Left lung (tissue), 10 donors: ENCODE measurements around the gene SEPTIN10. TPM values are rescaled to one million over a fixed set of nuclear protein-coding genes. Genes with fewer than 3 reads are reported as not detected.
"Not testable (repeated sequence)": the region's sequence is repeated elsewhere in the genome, so short reads cannot be mapped to it uniquely, and the experiment has no call there.

Source experiments
- ATAC-seq: fragments of 200-7000 bp; cut with Tn5 transposase; one replicate; pipeline ENCODE4 v1.9.1; 2020; ENCODE audit warnings: moderate library complexity
- DNase-seq, 4 donors: peaks; one replicate each; pipeline ENCODE4 v3.0.0-alpha.2; 2013 to 2020
- H3K27ac ChIP-seq, 2 donors: fragments of 200-600 bp; sonication (generic) in 1 of 2; one replicate each; pipeline versions ENCODE4 v1.5.0 to v1.8.0; 2020 to 2021
- H3K27me3 ChIP-seq, 2 donors: fragments of 200-600 bp; sonication (generic) in 1 of 2; one replicate each; pipeline versions ENCODE4 v1.5.0 to v1.8.0; 2020 to 2021
- H3K36me3 ChIP-seq, 2 donors: fragments of 200-600 bp; sonication (generic) in 1 of 2; one replicate each; pipeline versions ENCODE4 v1.5.0 to v1.8.0; 2020 to 2021
- H3K4me1 ChIP-seq, 2 donors: fragments of 200-600 bp; one replicate each; pipeline ENCODE4 v1.8.0; 2021
- H3K4me3 ChIP-seq, 2 donors: fragments of 200-600 bp; sonication (generic) in 1 of 2; one replicate each; pipeline versions ENCODE4 v1.5.0 to v1.8.0; 2020 to 2021; ENCODE audit warnings: mild to moderate bottlenecking in 1 of 2
- H3K9me3 ChIP-seq, 2 donors: fragments of 200-600 bp; sonication (generic) in 1 of 2; one replicate each; pipeline versions ENCODE4 v1.5.0 to v1.8.0; 2020 to 2021
- CTCF ChIP-seq, 2 donors: fragments of 200-600 bp; sonication (generic) in 1 of 2; IDR thresholded peaks; one replicate each; pipeline versions ENCODE4 v1.5.0 to v1.8.0; 2021; ENCODE audit warnings: antibody characterized with exemption in 2 of 2
- intact Hi-C, 2 donors: fragments of 100-400 bp; cut with DNase I; formaldehyde crosslinking; loops; one replicate each; pipeline versions ENCODE4 v1.11.2 to v1.14.2; 2022
- polyA plus RNA-seq, 6 donors: library from polyadenylated mRNA; unstranded; fragments of 120-200 nt; gene quantifications; one replicate each; pipeline ENCODE4 v1.2.1, GENCODE V29; 2013; ENCODE audit not compliant: insufficient read length in 6 of 6
- total RNA-seq, 2 donors: library from RNA; stranded (reverse); fragmentation: NEBNext Ultra II Directional; extraction: Animal tissue kit (Norgen Biotek cat#: 25700); gene quantifications; one replicate each; pipeline ENCODE4 v1.2.1, GENCODE V29; 2021
- donor health status: DM: no; HTN: yes; CAD: no.
- donor health status: DM: no; HTN: no; CAD: no.

The SEPTIN10 gene
- total and polyA plus RNA-seq, 8 donors, result 66.6 to 152 (median 130) TPM

DNA sequence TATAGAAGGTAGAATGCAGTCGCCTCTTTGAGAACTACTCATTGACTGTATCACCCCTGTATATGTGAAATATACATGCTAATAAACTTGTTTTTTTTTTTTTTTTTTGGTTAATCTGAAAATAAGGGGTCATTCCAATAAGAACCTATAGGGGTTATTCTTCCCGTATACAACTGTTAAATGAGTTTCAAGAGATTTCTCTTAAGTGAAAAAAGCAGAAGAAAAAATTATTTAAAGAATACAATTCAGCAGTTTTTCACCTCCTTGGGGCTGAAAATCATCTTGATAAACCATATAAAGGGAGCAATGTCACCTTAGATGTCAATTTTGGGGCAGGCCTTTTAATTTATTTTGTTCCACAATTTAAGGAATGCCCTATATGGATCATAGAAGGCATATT is 66.5 kb downstream of the SEPTIN10 start:
- no peak overlapping the region for H3K27ac ChIP-seq
- peaks cover 0 to 3% of the 10 kb centered on the region in 2 donors for H3K36me3 ChIP-seq
- DNase-seq (no peak), ATAC-seq (no peak)
- no peaks in the 10 kb centered on the region for H3K9me3 ChIP-seq
- no peaks in the 10 kb centered on the region for H3K4me1 ChIP-seq
- intact Hi-C loops, result no loop called here
- no peak for TF ChIP-seq CTCF (IDR thresholded peaks at IDR 0.05)
- no peak overlapping the region for H3K4me3 ChIP-seq
- no peaks in the 10 kb centered on the region for H3K27me3 ChIP-seq

GRCh38 chr2:109545828-109546713 is 67.7 kb downstream of the SEPTIN10 start:
- Histone ChIP-seq H3K36me3 (no peaks in the 10 kb centered on the region), H3K9me3 (no peaks in the 10 kb centered on the region), H3K27me3 (no peaks in the 10 kb centered on the region), H3K4me1 (no peaks in the 10 kb centered on the region), H3K4me3 (no peak overlapping the region), H3K27ac (no peak overlapping the region)
- ATAC-seq, result peak; percentile 98
- DNase-seq, result peak in 2 of 4 donors; percentile 63 to 78
- intact Hi-C loops, result no loop called here
- TF ChIP-seq CTCF (IDR thresholded peaks at IDR 0.05), result peak; percentile 73 to 81

DNA sequence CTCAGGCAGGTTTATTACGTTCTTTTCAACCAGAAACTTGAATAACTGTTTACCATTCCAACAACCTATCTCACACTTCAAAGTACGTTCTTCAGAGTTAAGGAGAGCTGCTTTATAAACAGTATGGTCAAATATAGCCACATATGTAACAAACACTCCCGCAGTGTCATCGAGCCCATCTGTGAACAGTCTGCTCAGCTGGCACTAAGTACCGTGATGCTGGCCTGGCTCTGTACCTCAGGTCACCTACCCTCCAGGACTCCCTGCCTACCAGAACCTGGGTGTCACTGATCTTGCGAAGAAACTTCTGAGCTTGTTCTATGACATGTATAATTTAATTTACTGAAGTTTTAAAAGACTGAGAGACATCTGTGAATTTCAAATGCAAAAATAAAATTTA is 71.4 kb downstream of the SEPTIN10 start:
- Histone ChIP-seq H3K4me3 (no peak overlapping the region), H3K4me1 (no peaks in the 10 kb centered on the region), H3K27me3 (no peaks in the 10 kb centered on the region), H3K27ac (no peak overlapping the region), H3K36me3 (no peaks in the 10 kb centered on the region), H3K9me3 (no peaks in the 10 kb centered on the region)
- TF ChIP-seq CTCF (IDR thresholded peaks at IDR 0.05), result no peak
- DNase-seq, result no peak
- intact Hi-C loops, result no loop called here
- ATAC-seq, result no peak

GRCh38 chr2:109538546-109538945 is 75.2 kb downstream of the SEPTIN10 start:
- no peak overlapping the region for H3K27ac ChIP-seq
- no peak for TF ChIP-seq CTCF (IDR thresholded peaks at IDR 0.05)
- intact Hi-C loops, result no loop called here

GRCh38 chr2:109537565-109538222 is 76.1 kb downstream of the SEPTIN10 start:
- no peaks in the 10 kb centered on the region for H3K9me3 ChIP-seq
- ATAC-seq (no peak), DNase-seq (no peak)
- H3K27ac ChIP-seq, result no peak overlapping the region
- H3K4me1 ChIP-seq, result no peaks in the 10 kb centered on the region
- no peaks in the 10 kb centered on the region for H3K36me3 ChIP-seq
- no peak overlapping the region for H3K4me3 ChIP-seq
- H3K27me3 ChIP-seq, result no peaks in the 10 kb centered on the region
- intact Hi-C loops, result no loop called here
- no peak for TF ChIP-seq CTCF (IDR thresholded peaks at IDR 0.05)

More at GRCh38 chr2:109538546-109538945, 75.2 kb downstream of the SEPTIN10 start:
- Histone ChIP-seq H3K27me3 (no peaks in the 10 kb centered on the region), H3K36me3 (no peaks in the 10 kb centered on the region), H3K9me3 (no peaks in the 10 kb centered on the region), H3K4me1 (no peaks in the 10 kb centered on the region), H3K4me3 (no peak overlapping the region)
- ATAC-seq (no peak), DNase-seq (no peak)

- H3K27ac ChIP-seq, H3K4me3 ChIP-seq, H3K4me1 ChIP-seq, ATAC-seq, H3K27me3 ChIP-seq, DNase-seq, H3K36me3 ChIP-seq, H3K9me3 ChIP-seq, intact Hi-C loops: not testable (repeated sequence)
Observed at GRCh38 chr2:109536556-109536955, 77.2 kb downstream of the SEPTIN10 start.
